IgD-negative memory B cell (primary cell): ENCODE measurements around the gene ALDH3A1. TPM values are rescaled to one million over a fixed set of nuclear protein-coding genes. Genes with fewer than 3 reads are reported as not detected.

Source experiments
- H3K27ac Mint-ChIP-seq, 3 donors: one replicate each; pipeline ENCODE4 v1.8.0; 2020 to 2022; ENCODE audit warnings: mild to moderate bottlenecking in 3 of 3, mixed read lengths in 3 of 3, moderate library complexity in 1 of 3
- H3K27me3 Mint-ChIP-seq: one replicate; pipeline ENCODE4 v1.8.0; 2021; ENCODE audit warnings: mixed read lengths
- H3K36me3 Mint-ChIP-seq: one replicate; pipeline ENCODE4 v1.8.0; 2020; ENCODE audit warnings: mild to moderate bottlenecking, mixed read lengths
- H3K4me1 Mint-ChIP-seq, 3 donors: one replicate each; pipeline ENCODE4 v1.8.0; 2020 to 2022; ENCODE audit warnings: mixed read lengths in 3 of 3, mild to moderate bottlenecking in 1 of 3
- H3K4me3 Mint-ChIP-seq, 4 donors: one replicate each; pipeline ENCODE4 v1.8.0; 2020 to 2022; ENCODE audit warnings: mild to moderate bottlenecking in 4 of 4, mixed read lengths in 4 of 4, moderate library complexity in 3 of 4
- H3K9me3 Mint-ChIP-seq, 3 donors: one replicate each; pipeline ENCODE4 v1.8.0; 2020 to 2021; ENCODE audit warnings: mixed read lengths in 3 of 3, mild to moderate bottlenecking in 1 of 3
- polyA plus RNA-seq: library from polyadenylated mRNA; unstranded; fragments of 300-500 nt; fragmentation: Illumina TruSeq; gene quantifications from one replicate; pipeline ENCODE4 v1.2.3, GENCODE V29; 2021

Gene ALDH3A1
- polyA plus RNA-seq, 1 donor from 2014 or later: not detected

DNA sequence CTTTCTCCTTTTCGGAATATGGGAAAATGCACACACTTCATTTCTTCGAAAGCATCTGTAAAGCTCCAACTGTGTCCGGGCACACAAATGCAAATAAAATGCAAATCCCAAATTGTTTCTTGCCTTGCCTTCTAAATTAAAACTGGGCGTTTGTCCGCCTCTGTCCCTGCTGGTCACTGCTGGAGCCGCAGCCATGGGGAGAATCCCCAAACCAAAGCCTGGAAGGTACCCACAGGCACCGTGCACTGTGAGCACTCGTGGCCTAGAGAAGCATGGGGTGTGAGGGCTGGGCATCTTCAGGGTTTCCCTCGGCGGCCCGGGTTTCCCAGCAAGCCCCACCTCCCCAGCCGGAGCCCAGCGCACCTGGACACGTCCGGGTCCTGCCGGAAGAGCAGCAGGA is 34.6 kb downstream of the ALDH3A1 start:
- H3K4me3 Mint-ChIP-seq: no peak overlapping the region
- peaks cover 2% of the 10 kb centered on the region for H3K36me3 Mint-ChIP-seq
- H3K27ac Mint-ChIP-seq: peak overlapping the region in 1 of 3 donors; percentile 53
- H3K9me3 Mint-ChIP-seq: no peaks in the 10 kb centered on the region
- peaks cover 0 to 1% (median 0%) of the 10 kb centered on the region in 3 donors for H3K4me1 Mint-ChIP-seq
- H3K27me3 Mint-ChIP-seq: peaks cover 4% of the 10 kb centered on the region

GRCh38 chr17:19712436-19713004 is 35.6 kb downstream of the ALDH3A1 start:
- Mint-ChIP-seq H3K27me3 (no peaks in the 10 kb centered on the region), H3K9me3 (no peaks in the 10 kb centered on the region), H3K4me1 (no peaks in the 10 kb centered on the region), H3K4me3 (no peak overlapping the region), H3K36me3 (no peaks in the 10 kb centered on the region), H3K27ac (no peak overlapping the region)

- H3K4me1 Mint-ChIP-seq: no peaks in the 10 kb centered on the region
- no peak overlapping the region for H3K27ac Mint-ChIP-seq
- H3K4me3 Mint-ChIP-seq: no peak overlapping the region
- no peaks in the 10 kb centered on the region for H3K36me3 Mint-ChIP-seq
- no peaks in the 10 kb centered on the region for H3K9me3 Mint-ChIP-seq
- H3K27me3 Mint-ChIP-seq: no peaks in the 10 kb centered on the region
These were observed 38.3 kb downstream of the ALDH3A1 start for GRCh38 chr17:19709841-19710240.

DNA sequence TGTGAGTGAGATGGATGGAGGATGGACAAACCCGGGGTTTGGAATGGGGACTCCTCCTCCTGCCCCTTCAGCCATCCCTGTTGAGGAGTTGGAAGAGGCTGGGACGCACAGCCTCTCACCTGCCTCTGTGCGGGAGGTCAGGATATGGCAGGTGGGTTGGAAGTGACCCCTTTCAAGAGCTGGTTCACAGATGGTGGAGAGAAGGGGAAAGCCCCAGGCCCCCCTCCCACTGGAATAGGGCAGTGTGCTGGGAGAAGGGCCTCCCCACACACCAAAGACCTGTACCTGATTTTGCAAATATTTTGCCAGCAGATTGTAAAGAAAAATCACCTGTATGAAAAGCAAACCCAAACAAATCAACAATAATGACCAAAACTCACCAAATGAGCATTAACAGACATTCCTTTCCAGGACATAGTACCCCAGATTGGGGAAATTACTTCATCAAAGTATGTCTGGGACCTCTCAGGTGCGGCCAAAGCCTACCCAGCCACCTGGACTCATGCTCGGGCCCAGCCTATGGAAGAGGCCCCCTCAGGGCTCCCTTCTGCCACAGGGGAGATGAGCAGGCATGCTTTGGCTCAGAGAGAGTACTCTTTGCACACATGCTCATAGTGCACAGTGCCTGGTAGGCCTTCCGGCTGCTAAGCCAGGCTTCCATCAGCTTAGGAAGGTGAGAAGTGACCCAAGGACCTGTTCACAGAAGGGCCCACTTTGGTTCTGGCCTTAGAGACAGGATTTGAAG is 39.5 kb downstream of the ALDH3A1 start:
- H3K4me3 Mint-ChIP-seq: no peak overlapping the region
- no peaks in the 10 kb centered on the region for H3K4me1 Mint-ChIP-seq
- H3K27me3 Mint-ChIP-seq: no peaks in the 10 kb centered on the region
- no peaks in the 10 kb centered on the region for H3K36me3 Mint-ChIP-seq
- H3K27ac Mint-ChIP-seq: no peak overlapping the region
- H3K9me3 Mint-ChIP-seq: no peaks in the 10 kb centered on the region

GRCh38 chr17:19707728-19708221 is 40.3 kb downstream of the ALDH3A1 start:
- no peak overlapping the region for H3K4me3 Mint-ChIP-seq
- H3K36me3 Mint-ChIP-seq: no peaks in the 10 kb centered on the region
- no peaks in the 10 kb centered on the region for H3K27me3 Mint-ChIP-seq
- H3K9me3 Mint-ChIP-seq: no peaks in the 10 kb centered on the region
- H3K27ac Mint-ChIP-seq: no peak overlapping the region
- no peaks in the 10 kb centered on the region for H3K4me1 Mint-ChIP-seq

DNA sequence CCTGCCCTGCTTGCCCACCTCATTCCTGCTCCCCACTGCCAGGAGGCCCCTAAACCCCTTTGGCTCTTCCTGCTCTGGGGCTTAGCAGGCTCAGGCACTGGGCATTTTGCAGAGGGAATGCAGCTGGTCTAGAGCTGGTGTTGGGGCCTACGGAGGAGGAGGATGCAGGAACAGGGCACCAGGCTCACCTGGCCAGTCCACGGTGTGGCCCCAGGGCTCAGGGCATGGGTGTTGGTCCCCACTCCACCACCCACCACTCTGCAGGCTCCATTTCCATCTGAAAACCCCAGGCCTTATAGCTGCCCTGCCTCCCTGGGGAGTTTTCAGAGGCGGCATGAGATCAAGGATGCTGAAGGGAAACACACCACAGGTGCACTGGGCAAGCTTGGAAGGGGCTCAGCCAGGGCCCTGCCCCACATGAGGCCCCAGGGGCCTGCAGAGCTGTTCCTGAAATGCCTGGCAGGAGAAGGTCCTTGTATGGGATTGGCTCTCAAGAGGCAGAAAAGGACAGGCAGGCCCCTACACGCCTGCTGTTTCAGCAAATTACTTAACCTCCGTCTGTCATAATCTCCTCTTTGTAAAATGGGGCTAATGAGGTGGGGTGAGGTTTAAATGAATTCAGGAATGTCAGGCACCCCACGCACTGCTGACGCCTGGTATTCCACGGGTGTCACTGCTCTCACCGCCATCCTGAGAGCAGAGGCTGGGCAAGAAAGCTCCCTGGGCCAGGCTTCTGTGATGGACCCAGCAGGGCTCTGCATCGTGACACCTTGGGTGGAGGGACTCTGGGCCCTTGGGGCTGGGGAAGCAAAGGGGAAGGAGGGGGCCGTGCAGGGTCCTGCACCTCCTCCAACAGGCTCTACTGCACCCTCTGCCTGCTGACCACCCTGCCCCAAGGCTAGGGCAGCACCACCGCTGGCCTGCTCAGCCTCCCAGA is 41.0 kb downstream of the ALDH3A1 start:
- Mint-ChIP-seq H3K36me3 (no peaks in the 10 kb centered on the region), H3K27ac (no peak overlapping the region), H3K9me3 (no peaks in the 10 kb centered on the region), H3K27me3 (no peaks in the 10 kb centered on the region), H3K4me3 (no peak overlapping the region), H3K4me1 (no peaks in the 10 kb centered on the region)

DNA sequence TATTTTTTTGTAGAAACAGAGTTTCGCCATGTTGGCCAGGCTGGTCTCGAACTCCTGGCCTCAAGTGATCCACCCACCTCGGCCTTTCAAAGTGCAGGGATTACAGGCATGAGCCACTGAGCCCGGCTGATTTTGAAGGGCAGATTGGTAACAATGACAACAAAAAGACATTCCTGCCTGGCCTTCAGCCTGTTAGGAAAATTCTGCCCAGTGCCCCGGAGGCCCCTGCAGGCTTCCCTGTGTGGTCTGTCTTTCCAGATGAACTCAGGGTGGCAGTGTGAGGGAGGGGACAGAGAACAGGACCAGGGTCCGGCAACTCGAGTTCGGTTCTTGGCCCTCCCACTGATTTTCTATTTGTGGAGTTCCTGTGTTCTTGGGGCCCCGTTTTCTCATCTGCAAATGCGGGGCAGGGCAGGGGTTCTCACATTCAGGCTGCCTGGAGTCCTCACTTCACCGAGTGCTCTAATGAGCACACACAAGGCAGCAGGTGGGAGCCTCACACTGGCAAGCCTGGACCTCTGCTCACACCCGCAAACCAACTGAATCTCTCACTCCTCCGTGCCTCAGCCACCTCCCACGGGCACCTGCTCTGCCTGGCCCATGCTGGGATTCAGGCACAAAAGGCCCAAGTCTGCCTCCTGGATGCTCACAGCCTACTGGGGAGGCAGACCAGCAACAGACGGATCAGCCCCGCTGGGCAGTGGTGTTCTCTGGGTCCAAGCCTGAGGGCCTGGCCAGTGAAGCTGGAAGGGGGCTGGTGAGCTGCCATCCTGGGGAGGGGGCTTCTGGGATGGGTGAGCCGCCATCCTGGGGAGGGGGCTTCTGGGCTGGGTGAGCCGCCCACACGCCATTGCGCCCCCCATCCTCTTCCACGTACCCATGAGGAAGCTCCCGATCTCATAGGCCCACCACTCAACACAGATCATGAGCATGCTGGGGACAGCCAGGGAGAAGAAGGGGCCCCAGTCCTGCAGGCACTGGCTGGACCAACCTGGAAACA is 42.0 kb downstream of the ALDH3A1 start:
- Mint-ChIP-seq H3K4me3 (no peak overlapping the region), H3K9me3 (no peaks in the 10 kb centered on the region), H3K4me1 (no peaks in the 10 kb centered on the region), H3K27ac (no peak overlapping the region), H3K27me3 (no peaks in the 10 kb centered on the region), H3K36me3 (no peaks in the 10 kb centered on the region)

- H3K4me1 Mint-ChIP-seq: no peaks in the 10 kb centered on the region
- no peak overlapping the region for H3K27ac Mint-ChIP-seq
- no peaks in the 10 kb centered on the region for H3K9me3 Mint-ChIP-seq
- H3K36me3 Mint-ChIP-seq: no peaks in the 10 kb centered on the region
- H3K4me3 Mint-ChIP-seq: no peak overlapping the region
- H3K27me3 Mint-ChIP-seq: no peaks in the 10 kb centered on the region
These were observed 42.9 kb downstream of the ALDH3A1 start for GRCh38 chr17:19705201-19705600.

DNA sequence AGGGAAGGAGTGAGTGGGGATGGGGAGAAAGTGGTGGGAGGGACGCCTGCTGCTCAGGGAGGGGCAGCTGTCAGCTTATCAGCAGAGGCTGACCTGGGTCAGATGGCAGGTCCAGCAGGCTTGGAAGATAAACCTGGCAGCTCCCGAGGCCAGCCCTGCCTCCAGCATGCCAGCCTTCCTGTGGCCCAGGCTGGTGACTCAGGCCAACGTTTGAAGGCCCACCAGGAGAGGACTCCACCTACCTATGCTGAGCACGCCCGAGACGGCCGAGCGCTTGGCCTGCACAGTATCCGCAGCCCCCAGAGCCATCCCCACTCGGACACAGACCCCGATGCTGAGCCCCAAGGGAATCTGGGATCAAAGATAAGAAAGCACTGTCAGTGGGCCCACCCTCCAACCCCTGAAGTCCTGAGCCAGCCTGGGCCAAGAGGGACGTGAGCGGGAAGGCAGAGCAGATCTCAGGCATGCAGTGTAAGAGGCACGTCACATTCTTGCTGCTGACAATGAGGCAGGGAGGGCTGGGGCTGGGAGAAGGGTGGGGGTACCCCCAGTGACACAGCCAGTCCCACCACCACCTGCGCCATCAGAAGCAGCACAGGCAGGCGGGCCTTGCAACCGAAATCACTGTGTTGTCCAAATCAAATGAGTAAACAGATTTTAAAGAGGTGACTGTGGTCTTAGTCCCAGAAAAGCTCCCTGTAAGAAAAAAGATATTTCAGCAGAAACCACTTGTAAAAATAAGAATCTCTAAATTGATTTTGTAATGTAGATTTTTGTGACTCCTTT is 44.1 kb downstream of the ALDH3A1 start:
- H3K9me3 Mint-ChIP-seq: no peaks in the 10 kb centered on the region

GRCh38 chr17:19703106-19703827 is 44.8 kb downstream of the ALDH3A1 start:
- H3K4me1 Mint-ChIP-seq: no peaks in the 10 kb centered on the region
- H3K36me3 Mint-ChIP-seq: no peaks in the 10 kb centered on the region
- no peak overlapping the region for H3K27ac Mint-ChIP-seq

More for the DNA sequence above, 44.1 kb downstream of the ALDH3A1 start:
- no peak overlapping the region for H3K4me3 Mint-ChIP-seq
- no peak overlapping the region for H3K27ac Mint-ChIP-seq
- H3K27me3 Mint-ChIP-seq: no peaks in the 10 kb centered on the region
- H3K4me1 Mint-ChIP-seq: no peaks in the 10 kb centered on the region
- H3K36me3 Mint-ChIP-seq: no peaks in the 10 kb centered on the region

DNA sequence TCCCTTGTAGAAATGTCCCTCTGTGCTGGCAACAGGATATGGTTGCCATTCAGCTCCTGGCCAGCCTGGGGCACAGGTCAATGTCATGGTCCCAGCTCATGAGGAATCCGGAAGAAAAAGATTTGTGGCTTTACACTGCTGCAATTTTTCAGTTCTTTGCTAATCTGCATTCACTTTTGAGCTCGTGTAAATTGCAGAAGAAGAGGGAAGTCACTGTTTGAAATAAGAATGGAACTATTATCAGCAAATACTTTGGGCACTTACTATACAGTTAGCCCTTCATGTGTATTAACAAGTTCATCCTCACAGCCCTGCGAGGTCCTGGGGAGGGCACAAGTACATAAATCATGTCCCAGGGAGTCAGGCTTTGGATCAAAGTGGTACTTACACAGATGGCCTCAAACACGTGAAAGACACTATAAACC is 45.9 kb downstream of the ALDH3A1 start:
- no peaks in the 10 kb centered on the region for H3K9me3 Mint-ChIP-seq
- H3K4me3 Mint-ChIP-seq: no peak overlapping the region
- H3K27ac Mint-ChIP-seq: no peak overlapping the region
- H3K4me1 Mint-ChIP-seq: no peaks in the 10 kb centered on the region
- H3K27me3 Mint-ChIP-seq: no peaks in the 10 kb centered on the region
- H3K36me3 Mint-ChIP-seq: no peaks in the 10 kb centered on the region

More at GRCh38 chr17:19703106-19703827, 44.8 kb downstream of the ALDH3A1 start:
- no peak overlapping the region for H3K4me3 Mint-ChIP-seq
- H3K9me3 Mint-ChIP-seq: no peaks in the 10 kb centered on the region
- H3K27me3 Mint-ChIP-seq: no peaks in the 10 kb centered on the region
